GM23338 (cell line): ENCODE data around the gene SYVN1. TPM values are rescaled to one million over a fixed set of nuclear protein-coding genes. Genes with fewer than 3 reads are reported as not detected.
A peak's percentile ranks its signal among the peaks of the same experiment; 100 is the strongest.
"Not testable (repeated sequence)": the region's sequence is repeated elsewhere in the genome, so short reads cannot be mapped to it uniquely, and the experiment has no call there.

Experiments used
- ATAC-seq: fragments of 200-7000 bp; cut with Tn5 transposase; 3 replicates; pipeline ENCODE4 v1.9.1; 2020
- DNase-seq: peaks from one replicate; pipeline ENCODE4 v3.0.0-alpha.2; 2015; ENCODE audit warnings: low spot score
- H2AFZ ChIP-seq: fragments of 200-600 bp; sonication (generic); 2 replicates; pipeline ENCODE4 v1.8.0; 2016; ENCODE audit warnings: antibody characterized with exemption, mild to moderate bottlenecking, moderate library complexity
- H3F3A ChIP-seq: fragments of 200-600 bp; sonication (generic); replicated peaks from 2 replicates; pipeline ENCODE4 v1.8.0; 2017; ENCODE audit warnings: antibody characterized with exemption, mixed run types, low read depth
- H3K27ac ChIP-seq: fragments of 200-600 bp; sonication (generic); 2 replicates; pipeline ENCODE4 v1.6.1; 2016; ENCODE audit warnings: low read depth
- H3K27me3 ChIP-seq: fragments of 200-600 bp; sonication (generic); 2 replicates; pipeline ENCODE4 v1.8.0; 2016; ENCODE audit warnings: mild to moderate bottlenecking, mixed run types, moderate library complexity; ENCODE audit not compliant: insufficient read depth
- H3K36me3 ChIP-seq: fragments of 200-600 bp; sonication (generic); 2 replicates; pipeline ENCODE4 v1.8.0; 2016; ENCODE audit warnings: mild to moderate bottlenecking; ENCODE audit not compliant: insufficient read depth
- H3K4me1 ChIP-seq: fragments of 200-600 bp; sonication (generic); 2 replicates; pipeline ENCODE4 v1.8.0; 2016; ENCODE audit warnings: mild to moderate bottlenecking, moderate library complexity; ENCODE audit not compliant: insufficient read depth
- H3K4me2 ChIP-seq: fragments of 200-600 bp; sonication (generic); 2 replicates; pipeline ENCODE4 v1.7.1; 2017; ENCODE audit warnings: mixed run types
- H3K4me3 ChIP-seq: fragments of 200-600 bp; sonication (generic); 2 replicates; pipeline ENCODE4 v1.6.1; 2016; ENCODE audit warnings: mixed run types
- H3K79me2 ChIP-seq: fragments of 200-600 bp; sonication (generic); replicated peaks from 2 replicates; pipeline ENCODE4 v1.8.0; 2017; ENCODE audit warnings: mild to moderate bottlenecking; ENCODE audit not compliant: insufficient read depth
- H3K9me2 ChIP-seq: fragments of 200-600 bp; sonication (generic); 2 replicates; pipeline ENCODE4 v1.8.0; 2017; ENCODE audit not compliant: insufficient read depth
- H4K20me1 ChIP-seq: fragments of 200-600 bp; sonication (generic); replicated peaks from 2 replicates; pipeline ENCODE4 v1.8.0; 2017; ENCODE audit warnings: mild to moderate bottlenecking; ENCODE audit not compliant: insufficient read depth
- H3K27ac Mint-ChIP-seq: 2 replicates; pipeline ENCODE4 v1.8.0; 2020; ENCODE audit warnings: inconsistent platforms, mild to moderate bottlenecking, moderate library complexity, mixed read lengths
- H3K27me3 Mint-ChIP-seq: 3 replicates; pipeline ENCODE4 v1.8.0; 2022; ENCODE audit warnings: low read depth, mild to moderate bottlenecking, moderate library complexity, mixed read lengths, inconsistent platforms; ENCODE audit not compliant: insufficient read depth, poor library complexity
- H3K36me3 Mint-ChIP-seq: 3 replicates; pipeline ENCODE4 v1.8.0; 2021; ENCODE audit warnings: low read depth, mild to moderate bottlenecking, inconsistent platforms, moderate library complexity, mixed read lengths
- H3K4me1 Mint-ChIP-seq: 3 replicates; pipeline ENCODE4 v1.8.0; 2020; ENCODE audit warnings: mild to moderate bottlenecking, inconsistent platforms, mixed read lengths
- H3K4me3 Mint-ChIP-seq: 3 replicates; pipeline ENCODE4 v1.8.0; 2021; ENCODE audit warnings: moderate library complexity, mild to moderate bottlenecking, inconsistent platforms, mixed read lengths
- H3K9me3 Mint-ChIP-seq: 3 replicates; pipeline ENCODE4 v1.8.0; 2020; ENCODE audit warnings: moderate library complexity, mild to moderate bottlenecking, inconsistent platforms, mixed read lengths
- CTCF ChIP-seq, 2 experiments: fragments of 200-600 bp in 1 of 2; sonication (generic) in 1 of 2; conservative IDR thresholded peaks; 2 replicates each; pipeline versions ENCODE4 v1.5.1 to v1.6.1; 2016 to 2017; ENCODE audit warnings: antibody characterized with exemption in 2 of 2, low read depth in 2 of 2, mild to moderate bottlenecking in 2 of 2, moderate library complexity in 1 of 2
- ETS1 ChIP-seq: IDR thresholded peaks from 2 replicates; pipeline ENCODE4 v1.6.1; 2016; ENCODE audit warnings: antibody characterized with exemption
- STAT1 ChIP-seq: IDR thresholded peaks from one replicate; pipeline ENCODE4 v1.6.1; 2016; ENCODE audit warnings: antibody characterized with exemption; ENCODE audit not compliant: unreplicated experiment
- polyA plus RNA-seq: library from polyadenylated mRNA; unstranded; fragments of >200 nt; fragmentation: Nextera tagmentation; extraction: Ambion mirVana; gene quantifications from 2 replicates; pipeline ENCODE4 v1.2.1, GENCODE V29; 2016
- total RNA-seq: library from RNA; depleted of rRNA; stranded (reverse); fragments of >200 nt; shearing (Covaris generic); gene quantifications from 2 replicates; pipeline ENCODE4 v1.2.3, GENCODE V29; 2014

Gene SYVN1
- total and polyA plus RNA-seq, 2 experiments from 2014 or later = 13.8 to 28.7 TPM

GRCh38 chr11:65180877-65181568, 46.7 kb upstream of the SYVN1 start (continued):
- TF ChIP-seq STAT1 (no peak), CTCF (conservative IDR thresholded peaks at IDR 0.05; ENCODE audit: low read depth in 2 of 2) (peak; percentile 55 to 80)

GRCh38 chr11:65174571-65175010, 40.3 kb upstream of the SYVN1 start:
- H3K4me2 ChIP-seq, H3K36me3 Mint-ChIP-seq, H3K4me3 Mint-ChIP-seq, H4K20me1 ChIP-seq, H3K9me3 Mint-ChIP-seq, H3K9me2 ChIP-seq, H3K4me1 Mint-ChIP-seq, H3F3A ChIP-seq, H3K27me3 Mint-ChIP-seq, ATAC-seq, H3K36me3 ChIP-seq, H3K79me2 ChIP-seq, H3K27ac ChIP-seq, DNase-seq, H3K27me3 ChIP-seq, H3K4me1 ChIP-seq, H3K4me3 ChIP-seq, H2AFZ ChIP-seq: not testable (repeated sequence)
- peak overlapping the region; percentile 23; the same call in 1 of the 2 replicates for H3K27ac Mint-ChIP-seq

- DNase-seq (no peak), ATAC-seq (peak; percentile 51)
- TF ChIP-seq CTCF (conservative IDR thresholded peaks at IDR 0.05; ENCODE audit: low read depth in 2 of 2) = peak in 1 of 2 experiments; percentile 16; a peak in 1 of 4 replicates
- TF ChIP-seq ETS1 = no peak
These were observed 38.3 kb upstream of the SYVN1 start for GRCh38 chr11:65172600-65172999.

More at GRCh38 chr11:65172600-65172999, 38.3 kb upstream of the SYVN1 start:
- no peak overlapping the region for H3K4me3 Mint-ChIP-seq
- Histone ChIP-seq H3K36me3 (no peaks in the 10 kb centered on the region), H2AFZ (no peak overlapping the region), H3K9me2 (no peaks in the 10 kb centered on the region), H3K27ac (no peak overlapping the region), H3F3A (no peaks in the 10 kb centered on the region), H3K79me2 (no peaks in the 10 kb centered on the region), H3K4me2 (no peak overlapping the region), H3K4me3 (no peak overlapping the region), H4K20me1 (no peaks in the 10 kb centered on the region), H3K27me3 (no peaks in the 10 kb centered on the region), H3K4me1 (no peaks in the 10 kb centered on the region)
- peaks cover 9% of the 10 kb centered on the region for H3K27me3 Mint-ChIP-seq
- H3K27ac Mint-ChIP-seq = no peak overlapping the region; the same call in 1 of the 2 replicates
- H3K4me1 Mint-ChIP-seq = peaks cover 9% of the 10 kb centered on the region
- H3K9me3 Mint-ChIP-seq = no peaks in the 10 kb centered on the region
- H3K36me3 Mint-ChIP-seq = no peaks in the 10 kb centered on the region
